Measurements from ENCODE around the gene ALPL.

Gene ALPL

GRCh38 chr1:21574466-21575151 lies 65.4 kb downstream of the ALPL start:
- in situ Hi-C loops (cut with MboI; ENCODE audit: low sequenced_read_pairs): no loop called here

DNA sequence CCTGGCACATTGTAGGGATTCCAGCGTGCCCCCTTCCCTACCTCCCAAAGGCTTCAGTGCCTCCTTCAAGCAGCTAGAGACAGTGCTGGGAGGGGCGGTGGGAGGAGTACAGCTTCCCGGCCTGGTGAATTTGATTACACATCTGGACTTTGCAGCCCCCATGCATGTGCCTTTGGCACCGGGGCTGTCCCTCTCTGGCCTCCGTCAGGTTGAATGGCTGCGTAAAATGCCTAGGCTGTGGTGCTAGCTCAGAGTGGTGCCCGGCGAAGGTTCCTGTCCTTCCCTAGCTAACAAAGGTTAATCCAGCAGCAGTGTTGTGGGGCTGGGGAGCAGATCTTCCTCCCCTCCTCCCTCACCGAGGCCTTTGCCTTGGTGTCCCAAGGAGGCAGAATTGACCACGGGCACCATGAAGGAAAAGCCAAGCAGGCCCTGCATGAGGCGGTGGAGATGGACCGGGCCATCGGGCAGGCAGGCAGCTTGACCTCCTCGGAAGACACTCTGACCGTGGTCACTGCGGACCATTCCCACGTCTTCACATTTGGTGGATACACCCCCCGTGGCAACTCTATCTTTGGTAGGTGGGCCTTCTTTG lies 66.2 kb downstream of the ALPL start:
- in situ Hi-C loops (cut with MboI; ENCODE audit: low sequenced_read_pairs): no loop called here

DNA sequence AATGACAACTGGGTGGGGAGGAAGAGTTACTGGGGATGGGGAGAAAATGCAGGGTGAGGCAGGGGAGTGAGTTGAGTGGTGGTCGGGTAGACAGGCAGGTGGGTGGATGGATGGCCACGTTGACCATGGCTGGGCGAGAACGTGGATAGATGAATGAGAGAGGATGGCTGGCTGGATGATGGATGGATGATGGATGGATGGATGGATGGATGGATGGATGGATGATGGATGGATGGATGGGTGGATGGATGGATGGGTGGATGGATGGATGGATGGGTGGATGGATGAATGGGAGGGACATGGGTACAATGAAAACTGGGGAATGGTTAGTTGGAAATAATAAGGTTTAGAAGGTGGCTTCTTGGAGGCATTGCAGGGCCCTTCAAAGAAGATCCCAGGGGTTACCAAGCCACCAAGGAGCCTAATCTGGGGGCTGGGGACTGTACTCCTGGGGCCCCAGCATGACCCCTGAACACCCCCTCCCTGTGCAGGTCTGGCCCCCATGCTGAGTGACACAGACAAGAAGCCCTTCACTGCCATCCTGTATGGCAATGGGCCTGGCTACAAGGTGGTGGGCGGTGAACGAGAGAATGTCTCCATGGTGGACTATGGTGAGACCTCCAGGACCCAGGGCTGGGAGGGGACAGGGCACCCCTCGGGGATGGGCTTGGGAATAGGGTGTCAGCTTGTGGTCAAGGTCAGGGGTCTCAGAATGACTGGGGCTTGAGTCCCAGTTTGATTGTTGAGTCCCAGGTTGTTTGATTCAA lies 67.0 kb downstream of the ALPL start:
- in situ Hi-C loops (cut with MboI; ENCODE audit: low sequenced_read_pairs): no loop called here

DNA sequence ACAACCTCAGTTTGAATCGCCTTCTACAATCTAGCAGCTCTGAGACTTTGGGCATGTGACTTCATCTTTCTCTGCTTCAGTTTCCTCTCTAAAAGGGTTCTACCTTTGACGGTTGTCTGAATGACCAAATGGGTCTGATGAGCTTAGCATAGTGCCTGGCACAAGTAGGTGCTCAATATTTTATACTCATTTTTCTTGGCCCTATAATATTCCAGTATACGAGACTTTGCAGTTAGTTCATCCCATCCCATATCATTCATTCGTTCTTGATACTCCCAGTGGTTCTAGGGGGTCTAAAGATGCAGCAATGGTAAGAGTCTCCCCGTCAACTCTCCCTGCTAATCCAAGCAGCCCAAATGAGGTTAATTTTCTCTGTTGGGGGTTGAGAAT lies 67.6 kb downstream of the ALPL start:
- in situ Hi-C loops (cut with MboI; ENCODE audit: low sequenced_read_pairs): no loop called here

- in situ Hi-C loops (cut with MboI; ENCODE audit: low sequenced_read_pairs): no loop called here
These were observed 68.1 kb downstream of the ALPL start for GRCh38 chr1:21577324-21577723.

GRCh38 chr1:21577933-21578332 lies 68.7 kb downstream of the ALPL start:
- in situ Hi-C loops (cut with MboI; ENCODE audit: low sequenced_read_pairs): no loop called here

- in situ Hi-C loops (cut with MboI; ENCODE audit: low sequenced_read_pairs): no loop called here
These were observed 70.6 kb downstream of the ALPL start for GRCh38 chr1:21579791-21580190.

DNA sequence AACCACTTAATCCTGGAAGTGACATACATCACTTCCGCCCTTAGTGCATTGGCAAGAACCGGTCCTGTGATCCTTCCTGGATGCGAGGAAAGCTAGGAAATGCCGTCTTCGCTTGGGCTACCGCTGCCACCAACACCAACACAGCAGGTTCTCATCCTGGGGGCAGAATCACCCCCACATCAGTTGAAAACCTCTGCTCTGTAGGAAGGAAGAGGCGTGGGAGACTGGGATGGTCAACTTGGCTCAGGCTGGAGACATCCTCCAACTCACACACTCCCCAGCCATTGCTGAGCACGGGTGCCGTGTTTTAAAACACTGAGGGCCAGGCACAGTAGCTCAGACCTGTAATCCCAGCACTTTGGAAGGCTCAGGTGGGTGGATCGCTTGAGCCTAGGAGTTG lies 74.9 kb downstream of the ALPL start:
- in situ Hi-C loops (cut with MboI; ENCODE audit: low sequenced_read_pairs): no loop called here

DNA sequence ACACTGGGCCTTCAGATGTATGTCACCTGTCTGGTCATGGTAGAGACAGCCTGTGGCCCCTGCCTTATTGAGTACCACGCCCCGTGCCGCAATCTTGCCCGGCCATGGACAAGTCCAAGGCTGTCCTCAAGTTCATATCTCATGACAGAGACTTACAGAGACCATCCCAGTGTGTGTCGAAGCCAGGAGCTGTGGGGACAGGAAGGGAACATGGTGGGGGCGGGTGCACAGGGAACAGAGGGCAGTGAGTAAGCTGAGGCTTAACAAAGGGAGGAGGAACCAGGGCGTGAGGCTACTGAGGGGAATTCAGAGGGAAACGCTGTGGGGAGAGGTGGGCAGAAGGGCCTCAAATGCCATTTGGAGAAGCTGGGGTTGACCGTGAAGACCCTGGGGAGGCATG lies 75.8 kb downstream of the ALPL start:
- in situ Hi-C loops (cut with MboI; ENCODE audit: low sequenced_read_pairs): no loop called here

DNA sequence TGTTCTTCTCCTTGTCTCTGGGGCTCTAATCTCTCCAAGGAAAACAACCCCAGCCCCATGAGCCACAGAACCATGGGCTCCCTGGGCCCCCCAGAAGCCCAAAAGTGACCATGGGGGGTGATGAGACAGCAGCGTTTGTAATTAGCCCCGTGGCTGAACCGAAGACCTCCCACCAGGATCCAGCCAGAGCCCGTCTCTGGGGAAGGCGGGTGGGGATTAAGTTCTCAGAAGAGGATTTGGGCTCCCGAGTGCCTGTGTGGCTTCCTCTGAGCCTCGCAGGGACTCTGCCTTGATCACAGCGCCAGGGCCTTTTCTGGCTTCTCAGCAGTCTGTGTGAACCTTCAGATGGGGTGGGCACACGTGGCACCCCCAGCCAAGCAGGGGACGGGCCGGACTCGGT lies 77.0 kb downstream of the ALPL start:
- in situ Hi-C loops (cut with MboI; ENCODE audit: low sequenced_read_pairs): no loop called here

- in situ Hi-C loops (cut with MboI; ENCODE audit: low sequenced_read_pairs): no loop called here
These were observed 77.8 kb downstream of the ALPL start for GRCh38 chr1:21586846-21587601.

GRCh38 chr1:21587602-21587953 lies 78.4 kb downstream of the ALPL start:
- in situ Hi-C loops (cut with MboI; ENCODE audit: low sequenced_read_pairs): no loop called here

GRCh38 chr1:21589618-21590017 lies 80.4 kb downstream of the ALPL start:
- in situ Hi-C loops (cut with MboI; ENCODE audit: low sequenced_read_pairs): no loop called here

DNA sequence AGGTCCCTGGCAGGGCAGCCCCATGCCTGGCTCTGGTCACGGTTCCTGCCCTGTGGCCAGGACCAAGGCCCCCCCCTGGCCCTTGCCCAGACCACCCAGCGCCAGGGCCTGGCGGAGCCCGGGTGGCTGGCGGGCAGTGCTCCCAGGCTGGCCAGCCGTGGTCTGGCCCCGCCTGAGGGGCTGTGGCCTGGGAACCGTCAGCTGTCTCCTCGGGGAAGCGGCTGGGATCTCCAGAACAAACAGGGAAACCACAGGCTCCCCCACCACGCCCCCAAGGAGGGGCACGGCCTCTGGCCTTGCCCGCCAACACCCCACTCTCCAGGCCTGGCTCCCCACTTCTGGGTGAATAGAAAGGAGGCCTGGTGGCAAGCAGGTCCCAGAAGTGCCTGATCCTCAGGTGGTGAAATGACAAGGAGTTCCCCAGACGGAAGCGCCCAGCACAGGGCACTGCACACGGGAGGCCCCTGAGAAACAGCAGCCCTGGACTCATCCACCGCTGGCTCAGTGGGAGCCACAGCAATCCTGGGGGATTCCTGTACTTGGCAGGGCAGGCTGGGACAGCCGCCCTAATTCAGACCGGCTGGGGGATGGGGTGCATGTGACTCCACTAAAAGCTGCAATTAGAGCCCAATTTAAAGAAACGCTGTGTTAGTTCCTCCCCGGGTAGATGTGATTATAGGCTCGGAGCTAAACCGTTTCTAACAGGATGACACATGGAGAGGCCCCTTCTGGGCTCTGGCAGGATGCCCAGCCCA lies 81.1 kb downstream of the ALPL start:
- in situ Hi-C loops (cut with MboI; ENCODE audit: low sequenced_read_pairs): no loop called here

DNA sequence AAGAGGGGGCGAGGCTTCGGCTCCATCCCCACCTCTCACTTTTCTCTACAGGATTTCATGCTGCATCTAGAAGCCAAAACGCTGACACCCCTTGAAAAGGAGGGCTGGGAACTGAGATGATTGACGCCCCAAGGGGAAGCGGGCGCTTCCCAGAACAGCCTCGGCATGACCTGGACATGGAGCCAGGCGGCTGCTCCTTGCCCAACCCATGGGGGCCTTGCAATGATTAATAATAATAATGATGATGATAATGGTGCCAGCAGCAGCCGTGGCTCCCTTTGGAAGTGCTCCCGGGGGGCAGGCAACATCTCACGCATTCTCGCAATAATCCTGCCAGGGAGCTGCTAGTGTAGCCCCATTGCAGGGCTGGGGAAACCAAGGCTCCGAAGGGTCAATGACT lies 81.7 kb downstream of the ALPL start:
- in situ Hi-C loops (cut with MboI; ENCODE audit: low sequenced_read_pairs): no loop called here

GRCh38 chr1:21592086-21592865 lies 83.1 kb downstream of the ALPL start:
- in situ Hi-C loops (cut with MboI; ENCODE audit: low sequenced_read_pairs): no loop called here

GRCh38 chr1:21593231-21593630 lies 84.0 kb downstream of the ALPL start:
- in situ Hi-C loops (cut with MboI; ENCODE audit: low sequenced_read_pairs): no loop called here

DNA sequence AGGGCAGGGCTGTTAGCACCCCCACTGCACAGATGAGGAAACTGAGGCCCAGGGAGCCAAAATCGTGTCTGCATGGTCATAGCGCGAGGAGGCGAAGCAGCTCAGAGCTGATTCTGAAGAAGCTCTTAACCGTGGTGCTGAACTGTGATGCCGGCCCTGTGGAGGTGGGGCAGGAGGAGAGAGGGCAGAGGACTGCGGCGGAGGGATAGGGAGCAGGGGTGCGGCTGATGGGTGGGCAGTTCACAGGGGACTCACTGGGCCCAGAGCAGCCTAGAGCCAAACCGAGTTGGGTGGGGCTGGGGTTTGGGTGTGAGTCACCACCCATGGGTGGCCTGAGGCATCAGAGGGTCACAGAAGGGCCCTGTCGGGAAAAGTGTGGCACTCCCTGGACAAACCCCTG lies 85.3 kb downstream of the ALPL start:
- in situ Hi-C loops (cut with MboI; ENCODE audit: low sequenced_read_pairs): no loop called here

GRCh38 chr1:21594935-21595897 lies 86.0 kb downstream of the ALPL start:
- in situ Hi-C loops (cut with MboI; ENCODE audit: low sequenced_read_pairs): no loop called here
